Esophagus mucosa (tissue), 1 donor: ENCODE measurements around the gene ZNF670. TPM values are rescaled to one million over a fixed set of nuclear protein-coding genes. Genes with fewer than 3 reads are reported as not detected.
A peak's percentile ranks its signal among the peaks of the same experiment; 100 is the strongest.
"Not testable (repeated sequence)": the region's sequence is repeated elsewhere in the genome, so short reads cannot be mapped to it uniquely, and the experiment has no call there.

ENCODE experiments used
- ATAC-seq: fragments of 200-7000 bp; cut with Tn5 transposase; one replicate; pipeline ENCODE4 v1.9.1; 2020
- total RNA-seq: library from RNA; stranded (reverse); gene quantifications from one replicate; pipeline ENCODE4 v1.2.4, GENCODE V29; 2023
- donor health status: DM: yes; HTN: yes; CAD: no.

ZNF670 gene
- total RNA-seq: 1.4 TPM

DNA sequence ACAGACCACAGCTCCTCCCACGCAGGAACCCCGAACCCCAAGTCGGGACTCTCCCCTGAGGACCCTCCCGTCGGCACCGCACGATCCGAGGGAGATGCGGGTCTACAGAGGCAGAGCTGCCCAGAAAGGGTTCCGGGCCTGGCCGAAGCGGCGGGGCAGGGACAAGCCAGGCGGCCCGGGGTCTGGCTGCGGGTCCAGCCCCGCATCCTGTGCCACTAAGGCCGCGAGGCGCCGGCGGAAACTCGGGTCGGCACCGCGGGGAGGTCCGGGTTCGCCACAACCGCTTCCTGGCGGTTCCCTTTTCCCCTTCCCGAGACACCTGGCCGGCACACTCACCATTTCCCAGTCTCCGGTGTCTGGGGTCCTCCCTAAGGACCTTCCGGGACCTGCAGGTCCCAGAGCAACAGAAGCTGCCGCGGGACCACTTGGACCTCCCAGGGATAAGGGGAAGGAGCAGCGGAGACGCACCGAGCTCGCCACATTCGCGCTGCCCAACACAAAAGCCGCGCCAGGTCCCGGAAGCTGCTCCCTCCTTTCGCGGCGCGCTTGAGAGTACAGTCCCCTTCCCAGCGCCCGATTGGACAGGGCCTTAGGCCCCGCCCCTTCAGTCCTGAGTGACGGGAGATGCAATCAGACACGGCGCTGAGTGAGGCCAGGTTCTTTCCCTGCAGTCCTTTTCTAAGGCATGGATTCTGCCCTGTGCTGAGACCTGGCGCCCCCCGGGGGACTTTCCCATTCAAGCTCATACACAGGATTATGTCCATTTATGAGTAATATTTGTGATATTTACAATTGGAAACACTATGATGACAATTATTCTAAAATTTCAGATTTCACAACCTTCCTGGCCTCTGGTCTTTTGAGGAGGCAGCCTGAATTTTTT lies at the start of gene ZNF670:
TSS of gene ZNF670 (minus strand) at position 554 of the 883 bp plus-strand sequence. CDS start at position 339, 215 bp downstream.
- ATAC-seq: peak; percentile 100

DNA sequence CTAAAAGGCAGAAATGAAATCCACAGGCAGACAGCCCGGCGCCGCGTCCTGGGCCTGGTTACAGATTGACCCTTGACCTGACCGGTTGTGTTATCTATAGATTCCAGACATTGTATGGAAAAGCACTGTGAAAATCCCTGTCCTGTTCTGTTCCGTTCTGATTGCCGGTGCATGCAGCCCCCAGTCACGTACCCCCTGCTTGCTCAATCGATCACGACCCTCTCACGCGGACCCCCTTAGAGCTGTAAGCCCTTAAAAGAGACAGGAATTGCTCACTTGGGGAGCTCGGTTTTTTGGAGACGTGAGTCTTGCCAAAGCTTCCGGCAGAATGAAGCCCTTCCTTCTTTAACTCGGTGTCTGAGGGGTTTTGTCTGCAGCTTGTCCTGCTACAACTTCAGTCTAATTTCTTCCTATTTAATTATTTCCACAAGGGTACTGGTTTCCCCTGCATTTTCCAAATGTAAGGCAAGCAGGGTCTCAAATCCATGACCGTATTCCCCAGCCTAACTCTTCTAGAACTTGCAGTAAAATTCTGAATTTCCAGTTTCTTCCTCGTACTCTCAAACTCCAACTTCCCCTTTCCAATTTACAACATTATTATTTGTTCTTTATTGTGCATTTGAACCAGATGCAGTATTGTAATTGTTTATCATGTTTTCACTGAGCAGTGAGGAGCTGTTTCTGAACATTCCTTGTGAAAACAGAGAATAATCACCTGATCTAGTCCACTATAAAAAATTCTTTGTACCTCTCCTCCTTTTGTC lies 49.1 kb upstream of the ZNF670 start:
- ATAC-seq: not testable (repeated sequence)

DNA sequence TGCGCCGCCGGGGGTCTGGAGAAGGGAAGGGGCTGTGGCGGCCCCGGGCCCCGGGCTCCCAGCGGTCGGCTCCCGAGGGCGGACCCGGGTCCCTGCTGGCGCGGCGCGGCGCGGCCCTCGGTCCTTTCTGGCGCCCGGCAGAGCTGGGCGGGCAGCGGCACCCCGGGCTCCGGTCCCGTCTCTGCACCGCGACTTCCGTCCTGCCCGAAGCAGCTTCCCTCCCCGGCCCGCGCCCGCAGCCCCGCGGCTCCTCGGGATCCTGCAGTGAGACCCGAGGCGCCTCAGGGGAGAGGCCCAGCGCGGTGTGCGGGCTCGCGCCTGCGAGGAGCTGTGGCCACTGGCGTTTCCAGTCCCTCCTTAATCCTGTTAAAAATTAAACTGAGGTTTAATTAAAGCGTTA lies 48.0 kb upstream of the ZNF670 start:
- ATAC-seq: peak; percentile 78

DNA sequence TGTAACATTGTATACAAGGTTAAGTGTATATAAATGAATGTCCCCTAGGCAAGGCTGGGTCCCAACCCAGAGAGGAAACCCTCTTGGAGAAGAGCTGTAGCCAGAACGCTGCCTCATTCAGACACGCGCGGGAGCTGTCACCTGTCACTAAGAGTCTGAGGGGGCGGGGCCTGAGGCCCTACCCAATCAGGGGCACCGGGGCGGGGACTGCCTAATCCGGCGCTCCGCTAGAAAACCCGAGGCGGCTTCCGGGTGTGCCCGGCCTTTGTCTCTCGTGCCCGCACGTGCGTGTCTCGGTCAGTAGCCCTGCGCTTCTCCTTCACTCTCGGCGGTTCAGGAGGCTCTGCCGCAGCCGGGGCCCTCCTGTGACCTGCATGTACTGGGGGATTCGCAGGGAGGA lies 47.6 kb upstream of the ZNF670 start:
- ATAC-seq: peak; percentile 100

DNA sequence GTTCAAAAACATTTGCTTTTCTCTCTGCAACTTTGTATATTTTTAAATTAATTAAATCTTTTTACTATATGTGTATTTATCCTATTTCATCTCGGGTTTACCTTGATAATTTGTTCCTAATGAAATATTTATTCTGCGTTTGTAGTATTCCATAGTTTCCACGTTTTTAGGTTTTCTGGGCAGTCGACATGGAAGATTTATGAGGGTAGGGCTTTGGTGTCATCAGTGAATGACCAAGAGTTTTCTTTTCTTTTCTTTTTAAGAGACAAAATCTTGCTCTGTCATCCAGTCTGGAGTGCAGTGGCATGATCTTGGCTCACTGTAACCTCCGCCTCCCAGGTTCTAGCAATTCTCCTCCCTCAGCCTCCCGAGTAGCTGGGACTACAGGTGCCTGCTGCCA lies 42.8 kb upstream of the ZNF670 start:
- no peak for ATAC-seq

DNA sequence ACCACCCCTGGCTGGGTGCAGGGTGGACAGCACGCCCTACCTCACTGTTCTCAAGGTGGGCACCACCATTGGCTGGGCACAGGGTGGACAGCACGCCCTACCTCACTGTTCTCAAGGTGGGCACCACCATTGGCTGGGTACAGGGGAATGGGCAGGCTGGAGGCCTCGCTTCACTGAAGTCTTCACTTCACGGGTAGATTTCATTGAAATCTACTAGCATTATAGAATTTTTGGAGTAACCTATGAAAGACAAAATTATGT lies 41.7 kb upstream of the ZNF670 start:
- not testable (repeated sequence) for ATAC-seq

DNA sequence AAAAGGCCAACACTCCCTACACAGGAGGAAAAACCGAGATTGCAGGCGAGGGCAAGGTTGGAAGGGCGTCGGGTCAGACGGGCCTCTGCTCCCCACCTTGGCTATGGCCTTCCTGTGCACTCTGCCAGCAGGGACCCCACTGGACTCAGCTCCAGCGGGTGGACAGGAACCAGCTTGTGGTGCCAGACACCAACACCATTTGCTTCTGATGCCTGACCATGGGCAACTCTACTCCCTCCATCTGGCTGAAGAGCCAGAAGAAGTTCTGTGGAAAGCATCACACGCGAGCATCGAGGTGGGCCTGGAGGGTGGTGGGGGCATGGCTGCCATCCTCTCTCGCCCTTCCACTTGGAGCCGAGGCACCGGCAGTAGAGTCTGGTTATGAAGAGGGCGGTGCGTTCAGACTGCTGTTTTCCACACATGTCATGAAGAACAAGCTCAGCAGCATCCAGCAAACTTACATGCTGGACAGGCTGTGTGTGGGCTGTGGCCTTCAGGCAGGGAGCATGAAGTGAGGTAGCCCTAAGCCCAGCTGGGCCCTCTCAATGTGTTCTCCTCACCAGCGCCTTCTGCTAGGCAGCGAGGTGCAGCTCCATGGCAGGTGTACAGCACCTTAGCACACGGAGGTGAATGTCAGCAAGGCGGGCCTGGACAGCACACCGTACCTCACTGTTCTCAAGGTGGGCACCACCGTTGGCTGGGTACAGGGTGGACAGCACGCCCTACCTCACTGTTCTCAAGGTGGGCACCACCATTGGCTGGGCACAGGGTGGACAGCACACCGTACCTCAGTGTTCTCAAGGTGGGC lies 41.2 kb upstream of the ZNF670 start:
- no peak for ATAC-seq

DNA sequence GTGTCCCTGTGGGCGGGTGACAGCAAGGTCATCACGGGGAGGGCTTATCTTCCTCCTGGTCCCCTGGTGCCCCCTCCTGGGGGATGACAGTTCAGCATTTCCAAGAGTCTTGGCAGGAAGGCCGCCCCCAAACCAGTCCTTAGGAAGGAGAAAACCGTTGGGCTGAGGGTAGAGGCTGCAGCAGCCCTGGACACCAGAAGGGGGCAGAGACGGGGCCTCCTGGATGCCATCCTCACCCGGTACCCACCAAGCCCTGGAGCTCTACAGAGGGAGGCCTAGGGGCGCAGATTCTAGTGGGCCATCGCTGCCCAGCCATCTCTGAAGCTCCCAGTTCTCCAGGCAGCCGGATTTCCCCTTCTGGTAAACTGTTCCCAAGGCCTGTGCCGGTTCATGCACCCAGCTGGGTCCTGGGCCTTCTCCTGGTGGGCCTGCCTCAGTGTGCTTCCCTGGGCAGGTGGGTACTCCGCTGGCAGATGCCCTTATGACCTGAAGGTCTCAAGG lies 40.4 kb upstream of the ZNF670 start:
- ATAC-seq: no peak

DNA sequence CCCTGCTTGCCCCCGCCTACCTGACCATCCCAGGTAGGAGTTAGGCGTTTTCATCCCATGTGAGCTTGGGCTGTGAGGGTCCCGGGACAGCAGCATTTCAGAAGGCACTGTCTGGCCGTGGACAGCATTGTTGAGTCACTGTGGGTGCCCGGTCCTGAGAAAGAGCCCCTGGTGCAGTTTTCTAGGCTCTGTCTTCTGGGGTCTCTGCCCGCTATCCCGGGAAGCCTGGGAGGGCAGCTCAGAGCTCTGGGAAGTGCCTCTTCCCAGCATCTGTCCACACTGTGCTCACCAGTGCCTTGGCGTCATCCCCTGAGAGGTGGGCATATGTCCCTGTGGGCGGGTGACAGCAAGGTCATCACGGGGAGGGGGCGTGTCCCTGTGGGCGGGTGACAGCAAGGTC lies 36.9 kb upstream of the ZNF670 start:
- ATAC-seq: no peak

DNA sequence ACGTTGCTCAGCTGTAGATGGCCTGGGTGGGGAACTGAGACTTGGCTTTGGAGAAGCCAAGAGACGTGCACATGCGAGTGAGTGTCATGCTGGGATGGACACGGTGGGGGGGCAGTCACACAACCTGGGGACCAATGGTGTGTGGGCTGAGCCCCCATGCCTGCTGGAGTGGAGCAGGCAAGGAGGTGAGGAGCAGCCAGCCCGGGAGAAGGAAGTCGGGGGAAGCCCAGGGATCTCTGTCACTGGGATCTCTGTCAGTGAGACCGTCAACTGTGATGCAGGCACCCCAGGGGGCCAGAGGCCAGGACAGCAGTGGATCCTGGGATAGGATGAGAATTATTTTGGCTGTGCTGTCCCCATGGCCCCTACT lies 36.5 kb upstream of the ZNF670 start:
- ATAC-seq: no peak

DNA sequence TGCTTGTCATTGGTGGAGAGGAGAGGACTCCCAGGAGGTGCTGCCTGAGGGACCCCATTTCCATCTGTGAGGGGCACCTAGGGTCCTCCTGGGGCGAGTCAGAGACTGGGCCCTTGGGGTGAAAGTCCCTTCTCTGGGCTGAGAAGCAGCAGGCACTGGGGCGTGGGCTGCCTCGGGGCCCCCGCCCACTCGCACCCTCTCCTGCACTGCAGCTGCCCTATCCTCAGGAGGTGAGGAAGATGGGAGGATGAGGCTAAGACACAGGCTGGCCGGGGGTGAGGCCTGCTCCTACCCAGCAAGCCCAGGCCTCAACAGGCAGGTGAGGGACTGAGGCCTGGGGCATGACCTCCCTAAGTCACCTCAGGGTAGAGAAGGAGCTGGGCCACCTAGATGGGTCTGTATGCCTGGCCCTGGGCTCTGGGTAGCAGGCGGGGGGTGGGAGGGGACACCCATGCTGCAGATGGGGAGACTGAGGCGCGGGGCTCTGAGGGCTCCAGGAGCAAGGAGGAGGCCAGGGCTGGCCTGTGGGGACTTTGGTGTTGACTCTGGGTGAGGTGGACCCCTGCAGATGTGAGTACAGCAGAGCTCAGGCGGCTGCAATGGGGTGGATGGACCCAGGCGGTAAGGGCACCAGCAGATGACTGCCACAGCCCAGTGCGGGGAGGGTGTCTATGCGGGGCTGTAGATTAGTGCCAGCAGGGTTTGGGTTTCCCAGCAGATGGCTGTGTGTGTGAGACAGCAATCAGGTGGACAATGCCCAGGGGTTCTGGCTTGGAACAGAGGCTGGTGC lies 35.9 kb upstream of the ZNF670 start:
- no peak for ATAC-seq

DNA sequence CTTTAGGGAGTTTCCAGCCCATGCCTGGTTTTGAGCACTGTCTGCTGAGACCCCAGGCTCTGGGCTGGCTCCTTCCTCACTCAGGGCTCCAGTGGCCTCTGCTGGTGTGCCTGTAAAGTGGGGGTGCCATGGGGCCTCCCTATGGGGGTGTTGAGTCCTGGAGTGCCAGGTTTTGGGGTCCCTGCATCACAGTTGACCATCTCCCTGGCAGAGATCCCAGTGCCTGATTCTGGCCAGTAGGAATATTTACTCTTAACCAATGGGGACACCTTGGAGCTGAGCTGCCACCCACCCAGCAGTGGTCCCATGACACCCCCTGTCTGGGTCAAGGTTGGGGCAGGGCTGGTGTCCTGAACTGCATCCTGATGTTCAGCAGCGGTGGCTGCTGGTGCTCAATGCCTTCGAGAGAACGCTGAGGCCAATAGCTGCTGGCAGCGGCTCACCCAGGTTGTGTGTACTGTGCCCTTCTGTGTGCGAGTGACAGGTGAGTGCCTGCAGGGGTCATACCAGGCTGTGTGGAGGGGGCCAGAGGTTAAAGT lies 35.2 kb upstream of the ZNF670 start:
- no peak for ATAC-seq

DNA sequence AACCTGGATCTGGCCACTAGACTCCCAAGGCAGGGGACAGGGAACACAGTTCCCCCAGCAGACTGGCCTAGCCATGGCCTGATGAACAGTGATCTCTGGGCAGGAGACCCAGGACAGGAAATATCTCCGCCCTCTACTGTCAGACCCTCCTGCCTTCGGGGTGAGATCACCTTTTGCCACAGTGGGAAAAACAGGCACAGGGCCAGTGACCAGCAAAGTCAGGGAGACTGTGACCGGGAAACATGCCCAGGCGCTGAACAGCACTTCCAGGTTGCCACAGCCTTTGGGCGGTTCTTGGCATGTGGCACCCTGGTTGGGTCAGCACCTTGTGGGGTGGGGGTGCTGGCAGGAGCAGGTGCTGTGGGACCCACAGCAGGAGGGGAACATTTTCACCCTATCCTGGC lies 34.5 kb upstream of the ZNF670 start:
- ATAC-seq: peak; percentile 7

DNA sequence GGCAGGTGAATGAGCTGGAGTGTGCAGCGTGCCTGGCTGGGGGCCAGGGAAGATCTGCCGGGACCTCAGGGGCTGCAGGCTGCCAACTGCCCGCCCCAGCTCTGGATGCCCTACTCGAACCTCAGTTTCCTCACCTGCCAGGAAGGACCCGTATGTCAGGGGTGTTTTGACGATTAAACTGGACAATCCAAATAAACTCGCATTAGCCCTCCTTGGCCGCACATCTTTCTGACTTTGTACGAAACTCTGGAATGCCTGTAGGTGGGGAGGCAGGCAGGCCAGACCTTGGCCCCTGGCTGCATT lies 33.8 kb upstream of the ZNF670 start:
- ATAC-seq: no peak

DNA sequence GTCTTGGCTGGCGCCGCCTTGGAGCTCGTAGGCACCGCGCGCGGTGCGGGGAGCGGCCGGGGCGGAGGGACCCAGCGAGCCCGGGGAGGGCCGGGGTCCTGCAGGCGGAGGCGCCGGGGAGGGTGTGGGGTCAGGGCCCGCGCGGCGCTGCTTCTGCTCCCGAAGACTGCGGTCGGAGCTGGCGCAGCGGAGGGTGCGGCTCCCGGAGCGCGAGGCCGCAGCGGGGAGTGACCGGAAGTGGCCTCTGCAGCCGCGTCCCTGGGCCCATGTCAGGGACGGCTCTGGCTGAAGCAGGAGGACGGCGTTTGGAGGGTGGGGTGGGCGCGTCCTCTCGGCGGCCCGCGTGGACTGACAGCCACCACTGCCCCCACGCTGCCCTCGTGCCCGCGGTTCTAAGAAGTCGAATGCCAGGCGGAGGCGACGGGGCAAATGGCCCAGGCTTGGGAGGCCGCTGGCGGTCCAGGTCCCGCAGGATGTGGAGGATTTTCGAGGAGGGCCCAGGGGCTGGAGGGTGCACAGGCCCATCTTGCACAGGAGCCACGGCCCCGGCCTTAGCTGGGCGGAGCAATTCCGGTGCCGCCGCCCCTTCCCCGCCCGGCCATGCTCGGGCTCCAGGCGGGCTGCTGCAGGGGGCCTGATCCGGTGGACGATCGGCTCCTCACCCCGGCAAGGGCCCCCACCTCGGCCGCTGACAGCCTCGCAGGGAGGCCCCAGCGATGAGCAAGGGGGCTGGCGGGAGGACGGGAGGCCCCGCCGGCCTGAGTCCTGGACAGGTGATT lies 33.3 kb upstream of the ZNF670 start:
- peak; percentile 67 for ATAC-seq

DNA sequence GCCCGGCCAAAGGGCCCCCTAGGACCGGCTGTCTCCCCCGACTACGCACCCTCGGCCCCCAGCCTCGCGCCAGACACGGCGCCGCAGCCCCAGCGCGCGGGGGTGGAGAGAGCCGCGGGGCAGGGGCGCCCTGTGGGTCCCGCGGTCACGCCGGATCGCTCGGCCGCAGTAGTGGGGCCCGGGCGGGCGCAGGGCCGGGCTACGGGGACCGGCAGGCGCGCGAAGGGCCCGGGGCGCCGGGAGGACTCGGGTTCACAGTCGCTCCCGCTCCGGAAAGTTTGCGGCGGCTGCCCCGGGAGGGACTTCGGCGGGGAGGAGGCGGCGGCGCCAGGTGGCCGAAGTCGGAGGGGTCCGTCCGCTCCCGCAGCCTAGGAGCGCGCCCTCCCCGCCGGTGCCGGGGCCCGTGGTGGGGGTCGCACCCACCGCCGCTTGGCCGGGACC lies 32.7 kb upstream of the ZNF670 start:
- peak; percentile 33 for ATAC-seq

DNA sequence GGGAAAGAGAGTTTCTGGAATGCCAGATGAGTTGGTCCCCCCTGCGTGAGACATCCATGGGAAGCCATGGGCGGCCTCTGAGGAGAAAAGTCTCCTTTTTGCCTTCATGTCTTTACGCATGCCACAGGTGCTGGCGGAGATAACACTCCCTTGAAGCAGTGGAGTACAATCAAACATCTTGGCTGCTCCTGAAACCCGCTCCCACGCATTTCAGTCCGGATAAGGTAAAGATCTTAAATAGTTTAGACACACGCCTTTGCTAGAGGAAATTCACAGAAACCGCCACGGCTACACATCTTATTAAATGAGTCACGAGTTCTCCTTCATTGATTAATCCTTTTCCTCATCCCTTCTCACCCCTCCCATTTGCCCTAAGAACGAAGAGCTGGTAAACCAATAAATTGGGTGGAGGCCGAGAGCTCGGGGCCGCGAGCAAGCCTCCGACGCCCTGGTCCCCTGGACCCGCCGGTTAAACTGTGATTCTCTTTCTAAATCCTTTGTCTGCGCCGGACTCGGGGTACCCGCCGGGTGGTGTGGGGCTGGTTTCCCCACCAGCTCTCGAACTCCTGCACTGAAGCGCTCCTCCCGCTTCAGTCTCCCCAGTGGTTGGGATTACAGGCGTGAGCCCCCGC lies 32.1 kb upstream of the ZNF670 start:
- no peak for ATAC-seq

DNA sequence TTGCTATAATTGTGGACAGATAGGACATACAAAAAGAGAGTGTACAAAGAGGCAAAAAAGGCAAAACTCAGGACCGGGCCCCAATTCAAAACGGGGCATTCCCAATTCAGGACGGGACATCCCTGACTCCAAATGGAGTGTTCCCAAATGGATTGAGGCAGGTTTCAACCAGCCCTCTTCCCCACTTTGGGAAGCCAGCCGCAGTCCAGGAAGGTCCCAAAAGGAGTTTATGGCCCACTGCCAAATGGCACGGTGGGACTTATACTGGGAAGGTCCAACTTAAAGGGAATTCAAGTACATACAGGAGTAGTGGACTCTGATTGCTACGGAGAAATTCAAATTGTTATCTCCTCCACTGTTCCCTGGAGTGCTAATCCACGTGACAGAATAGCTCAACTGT lies 29.1 kb upstream of the ZNF670 start:
- ATAC-seq: no peak

DNA sequence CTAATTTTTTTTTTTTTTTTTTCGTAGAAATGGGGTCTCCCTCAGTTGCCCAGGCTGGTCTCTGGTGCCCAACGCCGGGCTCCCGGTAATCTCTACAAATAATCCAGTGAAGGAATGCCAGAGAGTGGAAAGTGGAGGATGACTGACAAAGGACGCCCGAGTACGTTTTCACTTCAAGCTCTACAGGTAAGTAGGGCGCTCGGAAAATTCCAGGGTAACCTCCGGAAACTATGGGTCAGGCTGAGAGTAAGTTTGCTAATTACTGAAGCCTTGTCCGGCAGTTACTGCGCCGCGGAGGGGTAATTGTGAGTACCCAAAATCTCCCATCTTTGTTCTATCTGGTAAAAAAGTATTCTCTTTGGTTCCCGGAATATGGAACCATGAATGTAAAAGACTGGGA lies 27.4 kb upstream of the ZNF670 start:
- no peak for ATAC-seq

DNA sequence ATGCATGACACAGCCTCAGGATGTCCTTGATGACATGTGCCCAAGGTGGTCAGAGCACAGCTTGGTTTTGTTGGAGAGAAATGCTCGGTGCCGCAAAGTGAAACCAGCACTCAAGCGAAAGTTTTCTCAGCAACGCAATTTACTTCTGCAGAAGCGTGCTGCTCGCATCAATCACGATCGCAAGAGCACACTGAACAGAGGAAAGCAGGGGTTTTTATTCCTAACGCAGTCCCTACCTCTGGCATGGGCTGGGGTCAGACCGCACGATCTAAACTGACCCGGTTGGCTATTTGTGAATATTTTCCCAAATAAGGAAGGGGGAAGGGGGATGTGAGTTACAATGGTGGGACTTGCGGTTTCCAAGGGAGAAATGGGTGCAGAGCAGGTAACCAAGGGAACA lies 26.4 kb upstream of the ZNF670 start:
- no peak for ATAC-seq
